Neural cell (in vitro differentiated cells): Measurements from ENCODE around the gene TMEM272. TPM values are rescaled to one million over a fixed set of nuclear protein-coding genes. Genes with fewer than 3 reads are reported as not detected.

Experiments
- H2AFZ ChIP-seq: fragments of 200-600, 300-800 bp; sonication (generic), shearing (Covaris generic); 2 replicates; pipeline ENCODE4 v1.6.0; 2014; ENCODE audit warnings: low read depth, mild to moderate bottlenecking, antibody characterized with exemption, low read length, moderate library complexity
- H3F3A ChIP-seq: fragments of 200-600 bp; shearing (Covaris generic); 2 replicates; pipeline ENCODE4 v1.6.1; 2016; ENCODE audit warnings: mild to moderate bottlenecking, moderate library complexity, mixed read lengths, antibody characterized with exemption, low read length; ENCODE audit not compliant: insufficient read depth, poor library complexity, severe bottlenecking
- H3K27ac ChIP-seq: fragments of 200-600, 300-800 bp; sonication (generic), shearing (Covaris generic); 2 replicates; pipeline ENCODE4 v1.5.1; 2014; ENCODE audit warnings: mild to moderate bottlenecking, low read length, moderate library complexity
- H3K27me3 ChIP-seq: fragments of 300-800, 200-600 bp; sonication (generic), shearing (Covaris generic); 2 replicates; pipeline ENCODE4 v1.6.0; 2014; ENCODE audit warnings: mild to moderate bottlenecking, low read depth, low read length, moderate library complexity; ENCODE audit not compliant: insufficient read depth
- H3K36me3 ChIP-seq: fragments of 300-800, 200-600 bp; sonication (generic), shearing (Covaris generic); 2 replicates; pipeline ENCODE4 v1.5.1; 2014; ENCODE audit warnings: mild to moderate bottlenecking, antibody characterized with exemption, low read length, moderate library complexity; ENCODE audit not compliant: insufficient read depth
- H3K4me2 ChIP-seq: fragments of 300-800, 200-600 bp; sonication (generic), shearing (Covaris generic); 2 replicates; pipeline ENCODE4 v1.6.0; 2014; ENCODE audit warnings: mild to moderate bottlenecking, low read length
- H3K4me3 ChIP-seq: fragments of 300-800, 200-600 bp; sonication (generic), shearing (Covaris generic); 2 replicates; pipeline ENCODE4 v1.5.1; 2014; ENCODE audit warnings: mild to moderate bottlenecking, low read length, moderate library complexity
- H3K79me2 ChIP-seq: fragments of 200-600 bp; shearing (Covaris generic); replicated peaks from 2 replicates; pipeline ENCODE4 v1.6.0; 2014; ENCODE audit warnings: mild to moderate bottlenecking, low read length, moderate library complexity; ENCODE audit not compliant: insufficient read depth
- H3K9ac ChIP-seq: fragments of 300-800, 200-600 bp; sonication (generic), shearing (Covaris generic); 2 replicates; pipeline ENCODE4 v1.6.1; 2016; ENCODE audit warnings: mild to moderate bottlenecking, low read length, mixed read lengths
- H3K9me2 ChIP-seq: fragments of 200-600 bp; shearing (Covaris generic); 2 replicates; pipeline ENCODE4 v1.6.1; 2016; ENCODE audit warnings: mild to moderate bottlenecking, low read length, mixed read lengths; ENCODE audit not compliant: insufficient read depth
- H3K9me3 ChIP-seq: fragments of 200-600, 300-800 bp; sonication (generic), shearing (Covaris generic); 2 replicates; pipeline ENCODE4 v1.6.1; 2016; ENCODE audit warnings: mild to moderate bottlenecking, mixed run types, low read length, moderate library complexity, mixed read lengths
- H4K20me1 ChIP-seq: fragments of 200-600 bp; shearing (Covaris generic); 2 replicates; pipeline ENCODE4 v1.6.1; 2016; ENCODE audit warnings: mild to moderate bottlenecking, mixed run types; ENCODE audit not compliant: insufficient read depth
- CTCF ChIP-seq: fragments of 450-650 bp; IDR thresholded peaks from 2 replicates; pipeline ENCODE4 v1.5.1; 2014; ENCODE audit warnings: antibody characterized with exemption, mild to moderate bottlenecking, moderate library complexity; ENCODE audit not compliant: poor library complexity, severe bottlenecking
- EP300 ChIP-seq: fragments of 450-650 bp; conservative IDR thresholded peaks from 2 replicates; pipeline ENCODE4 v1.6.1; 2014; ENCODE audit warnings: antibody characterized with exemption, mild to moderate bottlenecking, moderate library complexity; ENCODE audit not compliant: poor library complexity, severe bottlenecking
- EZH2 ChIP-seq: fragments of 200-600, 300-800 bp; shearing (Covaris generic), sonication (generic); IDR thresholded peaks from 2 replicates; pipeline ENCODE4 v1.6.1; 2014; ENCODE audit warnings: antibody characterized with exemption, low read length, borderline replicate concordance, mild to moderate bottlenecking; ENCODE audit not compliant: insufficient read depth, poor library complexity, severe bottlenecking
- MXI1 ChIP-seq: fragments of 450-650 bp; conservative IDR thresholded peaks from 2 replicates; pipeline ENCODE4 v1.6.1; 2014; ENCODE audit warnings: antibody characterized with exemption, mild to moderate bottlenecking; ENCODE audit not compliant: poor library complexity, severe bottlenecking
- POLR2AphosphoS5 ChIP-seq: IDR thresholded peaks from 2 replicates; pipeline ENCODE4 v1.6.1; 2012
- RAD21 ChIP-seq: fragments of 450-650 bp; conservative IDR thresholded peaks from 2 replicates; pipeline ENCODE4 v1.6.1; 2014; ENCODE audit warnings: antibody characterized with exemption, mild to moderate bottlenecking, moderate library complexity
- REST ChIP-seq: IDR thresholded peaks from 2 replicates; pipeline ENCODE4 v1.6.1; 2012; ENCODE audit warnings: borderline replicate concordance
- SMC3 ChIP-seq: fragments of 450-650 bp; conservative IDR thresholded peaks from 2 replicates; pipeline ENCODE4 v1.6.1; 2014; ENCODE audit warnings: antibody characterized with exemption, mild to moderate bottlenecking, moderate library complexity; ENCODE audit not compliant: poor library complexity
- TAF1 ChIP-seq: IDR thresholded peaks from 2 replicates; pipeline ENCODE4 v1.6.1; 2012; ENCODE audit warnings: low read depth
- polyA plus RNA-seq: library from polyadenylated mRNA; depleted of rRNA; stranded (reverse); fragments of >200 nt; gene quantifications from 2 replicates; pipeline ENCODE4 v1.2.3, GENCODE V29; 2014

TMEM272 gene
- polyA plus RNA-seq, 1 donor from 2014 or later = 0.77 TPM

DNA sequence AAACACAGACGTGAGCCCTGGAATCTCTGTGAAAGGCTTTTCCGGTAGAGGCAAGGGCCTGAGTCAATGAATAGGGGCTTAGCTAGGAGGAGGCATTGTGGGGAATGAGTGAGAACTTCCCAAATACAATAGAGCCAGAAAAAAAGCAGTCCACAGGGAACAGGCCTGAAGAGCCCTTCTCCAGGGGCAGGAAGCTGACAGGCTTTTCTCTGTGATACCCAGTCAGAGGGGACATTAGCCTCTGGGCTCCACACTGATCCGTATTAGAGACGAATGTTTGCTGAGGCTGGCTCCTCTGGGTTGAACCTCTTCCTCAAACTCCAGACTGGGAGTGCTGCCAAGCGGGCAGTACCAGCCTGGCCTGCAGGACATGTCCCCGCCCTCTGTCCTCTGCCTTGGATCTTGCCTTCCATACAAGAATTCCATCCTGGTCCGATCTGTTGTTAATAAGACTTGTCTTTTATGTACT lies 43.3 kb downstream of the TMEM272 start:
- no peak overlapping the region for H3K9ac ChIP-seq
- no peak overlapping the region for H3K27ac ChIP-seq
- no peaks in the 10 kb centered on the region for H3K9me2 ChIP-seq
- no peaks in the 10 kb centered on the region for H4K20me1 ChIP-seq
- no peaks in the 10 kb centered on the region for H3K79me2 ChIP-seq
- H2AFZ ChIP-seq = no peak overlapping the region
- TF ChIP-seq POLR2AphosphoS5 = no peak
- no peak overlapping the region for H3K4me2 ChIP-seq
- H3K9me3 ChIP-seq = no peaks in the 10 kb centered on the region
- peaks cover 5% of the 10 kb centered on the region for H3F3A ChIP-seq
- H3K27me3 ChIP-seq = no peaks in the 10 kb centered on the region
- H3K36me3 ChIP-seq = no peaks in the 10 kb centered on the region
- no peak overlapping the region for H3K4me3 ChIP-seq

DNA sequence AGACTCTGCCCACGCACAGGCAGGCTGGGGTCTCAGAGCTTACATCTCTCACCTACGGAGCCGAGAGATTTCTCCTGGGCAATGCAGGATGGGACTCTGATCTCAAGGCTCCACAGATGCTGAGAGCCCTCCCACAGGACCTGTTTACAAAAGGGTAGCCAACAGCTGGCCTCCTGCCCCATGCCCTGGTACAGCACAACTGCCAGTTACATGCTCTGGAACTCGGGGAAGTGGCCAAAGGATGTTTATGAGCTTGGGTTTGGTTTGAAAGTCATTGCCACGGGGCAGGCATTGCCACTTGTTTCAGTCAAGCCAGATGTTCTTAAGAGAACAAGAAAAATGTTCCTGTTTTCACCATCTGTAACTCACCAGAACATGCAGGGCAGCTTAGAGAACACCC lies 44.5 kb downstream of the TMEM272 start:
- TF ChIP-seq SMC3 (no peak), TAF1 (no peak), POLR2AphosphoS5 (no peak), EP300 (no peak), RAD21 (no peak), MXI1 (no peak), EZH2 (no peak), CTCF (no peak), REST (no peak)
- Histone ChIP-seq H2AFZ (no peak overlapping the region), H3K79me2 (no peaks in the 10 kb centered on the region), H3K4me3 (no peak overlapping the region), H3K27ac (no peak overlapping the region), H3K9me2 (no peaks in the 10 kb centered on the region), H3K27me3 (no peaks in the 10 kb centered on the region), H3K4me2 (no peak overlapping the region), H3K9ac (no peak overlapping the region), H3K9me3 (no peaks in the 10 kb centered on the region), H3K36me3 (no peaks in the 10 kb centered on the region), H3F3A (peaks cover 5% of the 10 kb centered on the region), H4K20me1 (no peaks in the 10 kb centered on the region)

GRCh38 chr13:51799261-51799660 lies 45.7 kb downstream of the TMEM272 start:
- no peak overlapping the region for H3K9ac ChIP-seq
- no peaks in the 10 kb centered on the region for H3F3A ChIP-seq
- no peaks in the 10 kb centered on the region for H3K9me3 ChIP-seq
- no peak overlapping the region for H2AFZ ChIP-seq
- H3K4me3 ChIP-seq = no peak overlapping the region
- H3K9me2 ChIP-seq = no peaks in the 10 kb centered on the region
- H3K36me3 ChIP-seq = no peaks in the 10 kb centered on the region
- no peak overlapping the region for H3K4me2 ChIP-seq
- no peaks in the 10 kb centered on the region for H3K79me2 ChIP-seq
- no peaks in the 10 kb centered on the region for H4K20me1 ChIP-seq
- TF ChIP-seq RAD21 = no peak
- H3K27me3 ChIP-seq = no peaks in the 10 kb centered on the region
- H3K27ac ChIP-seq = no peak overlapping the region
